ENCODE measurements around the gene TNNC1.

DNA sequence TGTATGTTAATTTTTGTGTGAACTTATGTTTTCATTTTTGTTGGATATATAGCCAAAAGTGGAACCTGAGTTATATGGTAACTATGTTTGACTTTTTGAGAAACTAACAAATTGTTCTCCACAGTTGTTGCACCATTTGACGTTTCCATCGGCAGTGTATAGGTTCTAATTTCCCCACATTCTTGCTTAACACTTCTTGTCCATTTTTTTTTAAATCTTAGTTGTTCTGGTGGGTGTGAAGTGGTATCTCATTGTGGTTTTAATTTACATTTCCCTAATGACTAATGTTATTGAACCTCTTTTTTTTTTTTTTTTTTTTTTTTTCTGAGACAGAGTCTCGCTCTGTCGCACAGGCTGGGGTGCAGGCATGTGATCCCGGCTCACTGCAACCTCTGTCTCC lies 9.6 kb upstream of the TNNC1 start:
- TF ChIP-seq POLR2AphosphoS5 (IDR thresholded peaks at IDR 0.05; ENCODE audit: low read depth, low read length) = no peak
- TF ChIP-seq POLR2A (IDR thresholded peaks at IDR 0.05; ENCODE audit: low read depth, low read length) = no peak
- TF ChIP-seq SPI1 (IDR thresholded peaks at IDR 0.05; ENCODE audit: low read depth, low read length) = no peak
- TF ChIP-seq TAF1 (IDR thresholded peaks at IDR 0.05; ENCODE audit: low read depth, low read length) = no peak
- no peak for TF ChIP-seq PAX5 (IDR thresholded peaks at IDR 0.05; ENCODE audit: insufficient read depth, low read length, severe bottlenecking)
